NT2/D1 (cell line): ENCODE data around the gene LDLRAD4.

ENCODE experiments used
- SUZ12 ChIP-seq: IDR thresholded peaks from 2 replicates; pipeline ENCODE4 v1.6.1; 2011; ENCODE audit not compliant: insufficient read length, insufficient read depth; ENCODE audit errors: extremely low read depth
- YY1 ChIP-seq: IDR thresholded peaks from 2 replicates; pipeline ENCODE4 v1.6.1; 2011; ENCODE audit not compliant: insufficient read length, insufficient read depth
- ZNF274 ChIP-seq: IDR thresholded peaks from 2 replicates; pipeline ENCODE4 v1.6.1; 2011; ENCODE audit warnings: mild to moderate bottlenecking, low read depth, low read length

GRCh38 chr18:13530033-13530878 lies 311.7 kb downstream of the LDLRAD4 start:
- TF ChIP-seq ZNF274 = no peak
- TF ChIP-seq YY1 = no peak
- TF ChIP-seq SUZ12 = no peak
